Measurements from ENCODE around the gene LAMP2.
"Not testable (repeated sequence)": the region's sequence is repeated elsewhere in the genome, so short reads cannot be mapped to it uniquely, and the experiment has no call there.

DNA sequence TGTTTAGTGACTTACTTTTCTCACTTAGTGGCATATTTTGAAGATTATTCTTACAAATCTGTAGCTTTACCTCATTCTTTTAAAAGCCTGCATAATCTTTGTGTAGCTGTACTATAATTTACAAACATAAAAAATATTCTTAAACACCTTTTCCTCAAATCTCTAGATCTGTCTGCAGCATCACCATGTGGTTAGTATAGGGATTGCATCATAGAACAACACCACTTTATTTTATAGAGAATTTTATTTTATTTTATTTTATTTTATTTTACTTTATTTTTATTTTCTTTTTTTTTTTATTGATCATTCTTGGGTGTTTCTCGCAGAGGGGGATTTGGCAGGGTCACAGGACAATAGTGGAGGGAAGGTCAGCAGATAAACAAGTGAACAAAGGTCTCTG, 6.4 kb upstream of the LAMP2 start:
- TF ChIP-seq, protein P1, sequence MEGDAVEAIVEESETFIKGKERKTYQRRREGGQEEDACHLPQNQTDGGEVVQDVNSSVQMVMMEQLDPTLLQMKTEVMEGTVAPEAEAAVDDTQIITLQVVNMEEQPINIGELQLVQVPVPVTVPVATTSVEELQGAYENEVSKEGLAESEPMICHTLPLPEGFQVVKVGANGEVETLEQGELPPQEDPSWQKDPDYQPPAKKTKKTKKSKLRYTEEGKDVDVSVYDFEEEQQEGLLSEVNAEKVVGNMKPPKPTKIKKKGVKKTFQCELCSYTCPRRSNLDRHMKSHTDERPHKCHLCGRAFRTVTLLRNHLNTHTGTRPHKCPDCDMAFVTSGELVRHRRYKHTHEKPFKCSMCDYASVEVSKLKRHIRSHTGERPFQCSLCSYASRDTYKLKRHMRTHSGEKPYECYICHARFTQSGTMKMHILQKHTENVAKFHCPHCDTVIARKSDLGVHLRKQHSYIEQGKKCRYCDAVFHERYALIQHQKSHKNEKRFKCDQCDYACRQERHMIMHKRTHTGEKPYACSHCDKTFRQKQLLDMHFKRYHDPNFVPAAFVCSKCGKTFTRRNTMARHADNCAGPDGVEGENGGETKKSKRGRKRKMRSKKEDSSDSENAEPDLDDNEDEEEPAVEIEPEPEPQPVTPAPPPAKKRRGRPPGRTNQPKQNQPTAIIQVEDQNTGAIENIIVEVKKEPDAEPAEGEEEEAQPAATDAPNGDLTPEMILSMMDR (IDR thresholded peaks at IDR 0.05; ENCODE audit: low read length) = peak; percentile 40
- TF ChIP-seq EZH2 (IDR thresholded peaks at IDR 0.05; ENCODE audit: borderline replicate concordance, low read length) = not testable (repeated sequence)

Measured in OCI-LY1 (cell line).